Adrenal gland (tissue), 12 donors: ENCODE measurements around the gene PKDREJ. TPM values are rescaled to one million over a fixed set of nuclear protein-coding genes. Genes with fewer than 3 reads are reported as not detected.

Experiments
- DNase-seq, 7 donors: peaks; one replicate each; pipeline ENCODE4 v3.0.0-alpha.2; 2019 to 2020
- H3K27ac ChIP-seq, 5 donors: fragments of 200-600 bp; sonication (generic) in 4 of 5; 1 replicate in 3 of 5; 2 replicates in 2 of 5; pipeline versions ENCODE4 v1.5.1 to v1.8.0; 2016 to 2020; ENCODE audit warnings: mild to moderate bottlenecking in 1 of 5
- H3K27me3 ChIP-seq: fragments of 200-600 bp; 2 replicates; pipeline ENCODE4 v1.8.0; 2021
- H3K36me3 ChIP-seq, 2 donors: fragments of 200-600 bp; replicated peaks in 1 of 2; 1 replicate in 1 of 2; 2 replicates in 1 of 2; pipeline versions ENCODE4 v1.5.1 to v1.8.0; 2018 to 2022
- H3K4me1 ChIP-seq, 2 donors: fragments of 200-600 bp; replicated peaks in 1 of 2; 1 replicate in 1 of 2; 2 replicates in 1 of 2; pipeline versions ENCODE4 v1.5.1 to v1.8.0; 2018 to 2021
- H3K4me3 ChIP-seq, 4 donors: fragments of 200-600 bp; sonication (generic) in 3 of 4; one replicate each; pipeline ENCODE4 v1.5.1; 2016 to 2018
- H3K9me3 ChIP-seq, 3 donors: fragments of 200-600 bp; sonication (generic) in 1 of 3; replicated peaks in 1 of 3; 1 replicate in 2 of 3; 2 replicates in 1 of 3; pipeline versions ENCODE4 v1.5.1 to v1.8.0; 2016 to 2021
- CTCF ChIP-seq, 6 experiments: fragments of 450-650 bp in 4 of 6; fragments of 200-600 bp in 2 of 6; sonication (generic) in 1 of 6; IDR thresholded peaks; 1 replicate in 5 of 6; 2 replicates in 1 of 6; pipeline versions ENCODE4 v1.5.1 to v1.8.0; 2016 to 2021; ENCODE audit warnings: antibody characterized with exemption in 6 of 6, mild to moderate bottlenecking in 2 of 6, moderate library complexity in 1 of 6
- POLR2A ChIP-seq, 2 donors: fragments of 450-650 bp; IDR thresholded peaks; one replicate each; pipeline ENCODE4 v1.6.1; 2017; ENCODE audit warnings: antibody characterized with exemption in 2 of 2, mild to moderate bottlenecking in 2 of 2, moderate library complexity in 1 of 2
- WGBS, 4 donors: extraction: QIAGEN DNeasy Blood & Tissue Kit in 2 of 4; methylation state at CpG; one replicate each; pipeline versions ENCODE4 v1.1.5 to v1.1.7; 2013 to 2017; 5-methylcytosine and 5-hydroxymethylcytosine counted together
- intact Hi-C, 2 donors: fragments of 100-400 bp; cut with DNase I; formaldehyde crosslinking; loops; one replicate each; pipeline versions ENCODE4 v1.14.1 to v1.15.0; 2022 to 2023
- polyA plus RNA-seq, 3 donors: library from polyadenylated mRNA; stranded (reverse); fragments of 200-250 nt in 2 of 3; fragments of 350-450 nt in 1 of 3; fragmentation: Illumina TruSeq in 1 of 3; extraction: RNeasy Lipid Tissue Mini Kit (QIAGEN cat#74804) in 1 of 3; gene quantifications; one replicate each; pipeline ENCODE4 v1.2.3, GENCODE V29; 2013 to 2014
- total RNA-seq, 9 donors: library from RNA; depleted of rRNA in 4 of 9; stranded (reverse); fragments of >200 nt in 4 of 9; fragments of 120-200 nt in 1 of 9; fragmentation: NEBNext Ultra II Directional in 1 of 9; extraction: Animal tissue kit (Norgen Biotek cat#: 25700) in 1 of 9; gene quantifications; one replicate each; pipeline versions ENCODE4 v1.1.0 to v1.2.4, GENCODE V29; 2013 to 2023
- donor health status: healthy with polysubstance abuse.
- donor health status: Bipolar disorder and iron deficiency.
- donor health status: DM: yes; HTN: yes; CAD: no.
- donor health status: DM: no; HTN: no; CAD: no.
- donor health status: DM: no; HTN: no; CAD: no.
- donor health status: DM: yes; HTN: yes; CAD: no.

The PKDREJ gene
- total and polyA plus RNA-seq, 12 donors: under 0.01 to 0.11 (median 0.05) TPM; not detected in 2

- intact Hi-C loops: no loop called here
- H3K4me3 ChIP-seq: no peak overlapping the region
- no peaks in the 10 kb centered on the region for H3K9me3 ChIP-seq
- peak in 1 of 7 donors; percentile 51 for DNase-seq
- no peaks in the 10 kb centered on the region for H3K27me3 ChIP-seq
- TF ChIP-seq POLR2A (IDR thresholded peaks at IDR 0.05): no peak
- TF ChIP-seq CTCF (IDR thresholded peaks at IDR 0.05): no peak
- peaks cover 7 to 53% of the 10 kb centered on the region in 2 donors for H3K4me1 ChIP-seq
- 29 to 64% (median 61%) methylated on average over 1 to 2 of the region's 2 CpGs for WGBS, 4 donors
- peaks cover 0 to 12% of the 10 kb centered on the region in 2 donors for H3K36me3 ChIP-seq
- H3K27ac ChIP-seq: peak overlapping the region in 1 of 5 donors; percentile 32
Observed at GRCh38 chr22:46247443-46247975, 15.6 kb downstream of the PKDREJ start.

GRCh38 chr22:46246178-46246577 is 17.0 kb downstream of the PKDREJ start:
- Histone ChIP-seq H3K27ac (peak overlapping the region in 1 of 5 donors; percentile 69), H3K4me1 (peaks cover 16 to 63% of the 10 kb centered on the region in 2 donors), H3K27me3 (no peaks in the 10 kb centered on the region), H3K36me3 (peaks cover 0 to 12% of the 10 kb centered on the region in 2 donors), H3K9me3 (no peaks in the 10 kb centered on the region), H3K4me3 (no peak overlapping the region)
- DNase-seq: peak in 1 of 7 donors; percentile 49
- 90 to 95% (median 93%) methylated on average over 8 to 10 of the region's 10 CpGs for WGBS, 4 donors
- TF ChIP-seq POLR2A (IDR thresholded peaks at IDR 0.05): no peak
- TF ChIP-seq CTCF (IDR thresholded peaks at IDR 0.05): no peak
- intact Hi-C loops: no loop called here

GRCh38 chr22:46245511-46245910 is 17.6 kb downstream of the PKDREJ start:
- intact Hi-C loops: no loop called here
- H3K27ac ChIP-seq: peak overlapping the region in 2 of 5 donors; percentile 14 to 69
- DNase-seq: peak in 6 of 7 donors; percentile 60 to 77 (median 74)
- H3K27me3 ChIP-seq: no peaks in the 10 kb centered on the region
- no peak overlapping the region for H3K4me3 ChIP-seq
- peaks cover 21 to 63% of the 10 kb centered on the region in 2 donors for H3K4me1 ChIP-seq
- WGBS, 4 donors: 47 to 64% (median 51%) methylated on average over 16 of the region's 16 CpGs
- no peak for TF ChIP-seq CTCF (IDR thresholded peaks at IDR 0.05)
- no peak for TF ChIP-seq POLR2A (IDR thresholded peaks at IDR 0.05)
- H3K9me3 ChIP-seq: no peaks in the 10 kb centered on the region
- H3K36me3 ChIP-seq: peaks cover 0 to 12% of the 10 kb centered on the region in 2 donors

GRCh38 chr22:46244771-46245170 is 18.4 kb downstream of the PKDREJ start:
- Histone ChIP-seq H3K27ac (peak overlapping the region in 1 of 5 donors; percentile 69), H3K27me3 (no peaks in the 10 kb centered on the region), H3K4me1 (peaks cover 21 to 65% of the 10 kb centered on the region in 2 donors), H3K4me3 (no peak overlapping the region), H3K9me3 (no peaks in the 10 kb centered on the region), H3K36me3 (peaks cover 0 to 12% of the 10 kb centered on the region in 2 donors)
- peak in 1 of 7 donors; percentile 49 for DNase-seq
- 75 to 98% (median 91%) methylated on average over 1 to 9 of the region's 9 CpGs for WGBS, 4 donors
- intact Hi-C loops: no loop called here
- no peak for TF ChIP-seq CTCF (IDR thresholded peaks at IDR 0.05)
- TF ChIP-seq POLR2A (IDR thresholded peaks at IDR 0.05): no peak
